Measurements from ENCODE around the gene IL1R2.
"Not testable (repeated sequence)": the region's sequence is repeated elsewhere in the genome, so short reads cannot be mapped to it uniquely, and the experiment has no call there.

The IL1R2 gene

DNA sequence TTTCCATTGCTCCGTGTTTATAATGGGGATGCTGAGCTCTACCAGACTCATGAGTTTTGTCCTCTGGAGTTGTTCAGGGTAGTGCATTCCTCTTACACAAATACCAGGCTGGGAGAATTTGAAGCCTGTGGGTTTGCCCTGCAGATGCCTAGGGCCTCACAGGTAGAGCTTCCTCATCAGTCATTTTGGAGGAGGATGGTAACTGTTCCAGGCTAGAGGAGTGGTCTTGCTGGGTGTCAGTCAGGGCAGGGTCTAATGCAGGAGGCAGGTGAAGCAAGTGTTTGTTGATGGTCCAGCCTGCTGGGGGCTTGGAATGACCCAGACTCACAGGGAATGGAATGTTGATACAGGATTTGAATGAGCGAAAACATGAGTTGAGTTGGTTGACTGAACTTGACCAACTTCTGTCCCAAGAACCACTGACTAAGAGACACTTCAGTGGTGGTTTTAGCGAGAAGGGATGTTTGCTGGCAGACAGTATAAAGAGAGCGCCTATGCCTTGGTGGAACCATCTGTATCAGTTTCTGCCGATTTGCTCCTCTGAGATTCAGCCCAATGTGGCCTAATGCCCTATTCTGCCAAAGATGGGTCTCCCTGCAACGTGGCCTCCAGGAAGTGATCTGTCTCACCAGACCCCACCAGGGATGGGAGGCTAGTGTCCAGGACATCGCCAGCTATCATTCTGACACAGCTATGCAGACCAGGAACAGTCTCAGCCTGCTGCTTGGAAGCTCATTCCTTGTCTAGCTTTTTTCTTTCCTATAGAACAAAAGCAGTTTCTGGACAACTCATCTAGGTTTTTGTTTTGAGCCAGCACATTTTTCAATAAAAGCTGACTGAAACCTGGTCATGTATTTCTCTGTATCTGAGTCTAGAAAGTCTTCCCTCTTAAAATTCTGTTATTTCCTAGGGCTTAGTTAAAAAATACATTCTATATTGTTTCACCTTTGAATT lies 9.3 kb downstream of the IL1R2 start:
- no peak for DNase-seq

DNA sequence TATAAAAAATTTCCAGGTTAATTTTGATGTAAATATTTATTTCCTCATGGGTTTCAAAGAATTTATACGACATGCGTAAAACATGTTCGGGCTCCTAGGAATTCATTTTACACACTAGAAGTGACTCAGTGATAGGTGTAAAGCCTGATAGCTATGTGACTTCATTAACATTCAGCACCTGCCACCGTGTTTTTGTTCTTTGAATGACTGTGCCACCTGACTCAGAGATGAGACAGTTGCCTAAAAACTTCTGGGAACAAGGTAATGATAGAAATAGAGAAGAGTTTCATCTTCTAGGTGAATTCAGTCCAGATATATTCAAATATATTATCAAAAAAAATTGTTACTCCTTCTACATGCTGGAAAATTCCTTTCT lies 10.0 kb downstream of the IL1R2 start:
- no peak for DNase-seq

GRCh38 chr2:102002228-102002627 lies 10.5 kb downstream of the IL1R2 start:
- no peak for DNase-seq

DNA sequence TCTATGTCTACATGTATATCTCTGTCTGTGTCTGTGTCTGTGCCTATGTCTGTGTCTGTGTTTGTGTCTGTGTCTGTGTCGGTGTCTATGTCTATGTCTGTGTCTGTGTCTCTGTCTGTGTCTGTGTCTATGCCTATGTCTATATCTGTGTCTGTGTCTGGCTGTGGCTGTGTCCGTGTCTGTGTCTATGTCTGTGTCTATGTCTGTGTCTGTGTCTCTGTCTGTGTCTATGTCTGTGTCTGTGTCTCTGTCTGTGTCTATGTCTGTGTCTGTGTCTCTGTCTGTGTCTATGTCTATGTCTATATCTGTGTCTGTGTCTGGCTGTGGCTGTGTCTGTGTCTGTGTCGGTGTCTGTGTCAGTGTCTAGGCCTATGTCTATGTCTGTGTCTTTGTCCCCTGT lies 11.1 kb downstream of the IL1R2 start:
- DNase-seq: not testable (repeated sequence)

DNA sequence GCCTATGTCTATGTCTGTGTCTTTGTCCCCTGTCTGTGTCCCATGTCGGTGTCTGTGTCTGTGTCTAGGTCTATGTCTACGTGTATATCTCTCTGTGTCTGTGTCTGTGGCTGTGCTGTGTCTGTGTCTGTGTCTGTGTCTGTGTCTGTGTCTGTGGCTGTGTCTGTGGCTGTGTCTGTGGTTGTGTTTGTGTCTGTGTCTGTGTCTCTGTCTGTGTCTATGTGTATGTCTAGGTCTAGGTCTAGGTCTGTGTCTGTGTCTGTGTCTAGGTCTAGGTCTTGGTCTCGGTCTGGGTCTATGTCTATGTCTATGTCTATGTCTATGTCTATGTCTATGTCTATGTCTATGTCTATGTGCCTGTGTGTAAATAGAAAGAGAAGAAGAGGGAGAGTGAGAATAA lies 11.9 kb downstream of the IL1R2 start:
- DNase-seq: no peak

DNA sequence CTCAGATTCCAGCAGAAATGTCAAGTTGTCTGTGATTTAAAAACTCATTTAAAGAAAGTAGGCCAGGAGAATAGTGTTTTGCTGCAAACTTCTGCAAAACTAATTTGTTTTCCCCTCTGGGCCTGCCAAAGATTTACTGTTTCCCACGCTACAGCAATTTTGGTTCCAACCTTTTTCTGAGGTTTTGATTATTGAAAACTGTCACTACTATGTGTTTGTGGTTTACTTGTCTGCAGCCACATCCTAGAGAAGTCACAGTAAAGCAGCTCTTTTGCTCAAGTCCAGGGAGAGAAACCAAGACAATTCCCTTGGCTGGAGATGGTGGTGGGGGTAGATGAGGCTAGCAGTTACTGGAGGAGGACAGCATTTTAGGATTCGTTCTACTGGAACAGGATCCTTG lies 12.8 kb downstream of the IL1R2 start:
- no peak for DNase-seq

DNA sequence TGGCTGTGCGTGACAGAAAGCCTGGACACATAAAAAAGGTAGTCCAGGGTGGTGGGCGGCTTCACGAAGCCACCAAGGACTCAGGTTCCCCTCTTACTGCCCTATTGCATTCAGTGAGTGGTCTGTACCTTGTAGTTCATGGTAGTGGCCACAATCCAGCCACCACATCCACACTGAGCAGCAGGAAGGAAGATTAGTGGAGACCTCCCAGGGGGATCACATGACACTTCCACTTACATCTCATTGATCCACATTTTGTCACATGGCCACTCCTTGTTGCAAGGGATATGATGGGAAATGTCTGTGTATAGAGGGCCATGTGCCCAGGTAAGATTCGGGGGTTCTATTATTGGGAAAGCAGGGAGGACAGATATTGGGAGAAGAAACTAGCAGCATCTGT lies 13.7 kb downstream of the IL1R2 start:
- DNase-seq: no peak

DNA sequence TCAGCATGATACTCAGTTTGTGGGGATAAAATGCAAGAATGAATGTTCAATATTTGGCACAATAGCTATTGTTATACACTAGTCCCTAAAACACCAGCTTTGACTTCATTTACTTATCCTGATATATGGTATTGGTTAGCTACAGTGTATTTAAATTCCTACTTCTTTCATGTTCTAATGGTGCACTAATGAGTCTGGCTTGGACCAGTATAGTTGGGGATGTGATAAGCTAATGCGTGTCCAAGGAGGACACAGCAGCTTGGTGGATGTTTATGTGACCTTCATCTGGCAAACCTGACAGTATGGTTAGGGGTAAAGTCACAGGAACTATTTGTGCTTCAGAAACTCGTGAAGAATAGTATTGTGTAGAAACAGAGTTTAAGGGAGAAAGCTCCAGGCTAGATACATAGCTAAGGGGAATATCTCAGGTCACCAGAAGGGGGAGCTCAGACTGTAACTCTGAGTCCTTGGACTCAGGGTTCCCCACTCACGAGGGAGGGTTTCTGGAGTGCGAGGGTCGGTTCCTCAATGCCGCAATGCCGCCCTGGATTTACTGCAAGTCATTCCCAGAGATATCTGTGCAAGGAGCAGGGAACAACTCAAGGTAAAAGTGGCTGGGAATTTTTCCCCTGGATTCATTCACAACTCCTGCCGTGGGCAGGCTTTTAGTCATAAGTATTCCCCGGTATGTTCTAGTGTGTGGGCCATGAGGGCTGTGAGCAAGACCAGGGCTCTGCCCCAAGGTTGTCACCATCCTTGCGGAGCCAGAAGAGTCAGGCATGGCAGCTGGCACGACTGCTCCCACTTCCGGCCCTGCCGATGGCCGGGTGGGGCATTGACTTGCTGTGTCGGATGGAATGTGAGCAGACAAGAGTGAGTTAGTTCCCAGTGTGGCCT lies 14.5 kb downstream of the IL1R2 start:
- DNase-seq: peak in 1 of 3 experiments; percentile 19

- no peak for DNase-seq
Measured at GRCh38 chr2:102006886-102007278, 15.1 kb downstream of the IL1R2 start.

DNA sequence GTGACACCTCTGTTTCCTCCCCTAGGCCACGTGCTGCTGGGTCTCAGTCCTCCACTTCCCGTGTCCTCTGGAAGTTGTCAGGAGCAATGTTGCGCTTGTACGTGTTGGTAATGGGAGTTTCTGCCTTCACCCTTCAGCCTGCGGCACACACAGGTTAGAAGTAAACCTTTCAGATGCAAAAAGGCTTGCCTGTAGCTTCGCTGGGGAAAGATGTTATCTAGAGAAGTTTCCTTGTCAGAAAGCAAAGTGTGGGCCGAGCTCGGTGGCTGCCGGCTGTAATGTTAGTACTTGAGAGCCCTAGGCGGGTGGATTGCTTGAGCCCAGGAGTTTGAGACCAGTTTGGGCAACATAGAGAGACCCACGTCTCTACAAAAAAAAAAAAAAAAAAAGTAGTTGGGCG lies 16.7 kb downstream of the IL1R2 start:
- DNase-seq: no peak

DNA sequence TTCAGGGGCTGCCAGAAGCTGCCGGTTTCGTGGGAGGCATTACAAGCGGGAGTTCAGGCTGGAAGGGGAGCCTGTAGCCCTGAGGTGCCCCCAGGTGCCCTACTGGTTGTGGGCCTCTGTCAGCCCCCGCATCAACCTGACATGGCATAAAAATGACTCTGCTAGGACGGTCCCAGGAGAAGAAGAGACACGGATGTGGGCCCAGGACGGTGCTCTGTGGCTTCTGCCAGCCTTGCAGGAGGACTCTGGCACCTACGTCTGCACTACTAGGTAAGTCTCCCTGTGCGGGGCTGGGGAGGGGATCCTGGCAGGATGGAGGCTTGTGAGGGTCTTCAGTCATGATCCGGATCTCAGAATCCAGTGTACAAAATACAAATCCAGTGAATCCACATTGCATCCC lies 17.8 kb downstream of the IL1R2 start:
- DNase-seq: no peak

DNA sequence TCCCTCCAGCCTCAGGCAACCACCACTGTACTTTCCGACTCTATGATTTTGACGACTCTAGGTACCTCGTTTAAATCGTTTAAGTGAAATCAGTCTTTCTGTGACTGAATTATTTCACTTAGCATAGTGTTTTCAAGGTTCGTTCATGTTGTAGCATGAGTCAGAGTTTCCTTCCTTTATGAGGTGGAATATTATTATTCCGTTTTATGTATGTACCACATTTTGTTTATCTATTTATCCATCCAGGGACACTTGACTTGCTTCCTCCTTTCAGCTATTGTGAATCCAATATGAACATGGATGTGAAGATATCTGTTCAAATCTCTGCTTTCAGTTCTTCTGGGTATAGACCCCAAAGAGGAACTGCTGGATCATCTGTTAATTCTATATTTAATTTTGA lies 19.1 kb downstream of the IL1R2 start:
- no peak for DNase-seq

- no peak for DNase-seq
Measured at GRCh38 chr2:102012061-102012614, 20.4 kb downstream of the IL1R2 start.

GRCh38 chr2:102013206-102014040 lies 21.7 kb downstream of the IL1R2 start:
- DNase-seq: no peak

DNA sequence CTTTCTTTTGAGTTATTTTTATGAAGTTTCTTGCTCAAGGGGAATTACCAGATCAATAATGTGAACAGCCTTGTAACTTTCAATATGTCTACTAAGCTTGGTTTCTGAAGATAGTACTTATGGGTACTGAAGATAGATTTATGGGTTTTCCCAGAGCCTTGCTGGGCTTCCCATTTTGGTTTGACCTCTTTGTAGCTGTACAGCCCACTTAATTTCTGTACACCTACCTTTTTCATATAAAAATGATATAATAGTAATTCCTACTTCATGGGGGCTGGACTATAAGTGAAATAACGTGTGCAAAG lies 22.2 kb downstream of the IL1R2 start:
- DNase-seq: no peak

GRCh38 chr2:102015399-102015798 lies 23.6 kb downstream of the IL1R2 start:
- no peak for DNase-seq

- no peak for DNase-seq
Measured at GRCh38 chr2:102016399-102016955, 24.7 kb downstream of the IL1R2 start.

GRCh38 chr2:102018823-102019445 lies 27.2 kb downstream of the IL1R2 start:
- no peak for DNase-seq

DNA sequence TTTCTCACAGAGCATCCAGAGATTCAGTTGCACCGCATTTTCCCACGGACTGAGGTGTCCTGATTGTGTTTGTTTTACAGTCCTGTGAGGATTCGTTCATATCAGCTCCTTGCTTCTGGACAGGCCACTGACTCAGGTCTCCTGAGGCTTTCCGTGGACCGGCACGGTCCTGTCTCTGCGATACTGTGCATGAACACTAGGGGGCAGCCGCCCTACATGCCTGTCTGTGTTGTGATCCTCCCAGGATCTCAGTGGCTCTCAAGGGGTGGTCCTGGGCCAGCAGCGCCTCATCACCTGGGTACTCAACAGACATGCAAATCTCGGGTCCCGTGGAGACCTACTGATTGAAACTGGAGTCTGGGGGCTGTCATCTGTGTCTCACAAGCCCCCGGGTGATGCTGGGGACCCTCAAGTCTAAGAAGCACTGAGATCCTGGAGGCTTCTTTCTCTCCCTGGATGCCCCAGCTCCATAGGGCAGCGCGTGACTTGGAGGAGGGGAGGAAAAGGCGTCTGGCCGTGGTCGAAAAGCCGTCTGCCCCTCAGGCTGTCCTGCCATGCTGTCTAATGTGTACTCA lies 28.9 kb downstream of the IL1R2 start:
- DNase-seq: peak; percentile 6 to 64 (median 32)

DNA sequence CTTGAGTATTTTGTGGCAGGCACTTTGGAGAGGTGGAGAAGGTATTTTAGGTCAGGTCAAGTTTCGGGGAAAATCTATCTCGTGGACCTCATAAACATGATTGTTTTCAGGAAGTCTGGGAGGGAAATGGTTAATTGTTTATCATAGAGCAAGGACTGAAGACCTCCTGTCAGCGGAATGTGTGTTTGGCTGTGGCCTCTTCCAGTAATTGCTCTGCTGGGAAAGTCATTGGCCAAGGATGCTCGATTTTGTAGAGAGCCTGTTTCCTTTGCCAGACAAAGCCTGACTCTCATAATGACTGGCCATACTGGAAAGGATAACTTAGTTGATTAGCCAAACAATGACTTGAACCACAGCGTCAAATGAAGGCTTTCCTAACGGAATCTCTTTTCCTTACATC lies 30.0 kb downstream of the IL1R2 start:
- DNase-seq: no peak

- no peak for DNase-seq
Measured at GRCh38 chr2:102022884-102023539, 31.3 kb downstream of the IL1R2 start.
